Liver (tissue), 9 donors: ENCODE data around the gene DUSP16. TPM values are rescaled to one million over a fixed set of nuclear protein-coding genes. Genes with fewer than 3 reads are reported as not detected.

Source experiments
- DNase-seq: peaks from one replicate; pipeline ENCODE4 v3.0.0-alpha.2; 2017; ENCODE audit warnings: low spot score
- H3K27ac ChIP-seq, 2 donors: one replicate each; pipeline ENCODE4 v1.7.0; 2013; ENCODE audit warnings: inconsistent platforms in 2 of 2, low read length in 2 of 2, control low read depth in 1 of 2, low read depth in 1 of 2, mild to moderate bottlenecking in 1 of 2
- H3K27me3 ChIP-seq, 4 donors: one replicate each; pipeline versions ENCODE4 v1.6.1 to v1.7.0; 2013; ENCODE audit warnings: low read length in 3 of 4, inconsistent platforms in 1 of 4, mild to moderate bottlenecking in 1 of 4, moderate library complexity in 1 of 4; ENCODE audit not compliant: control insufficient read depth in 4 of 4, insufficient read depth in 4 of 4
- H3K36me3 ChIP-seq, 4 donors: one replicate each; pipeline versions ENCODE4 v1.6.1 to v1.7.0; 2013; ENCODE audit warnings: low read length in 3 of 4, mild to moderate bottlenecking in 3 of 4, low read depth in 1 of 4, moderate library complexity in 1 of 4; ENCODE audit not compliant: control insufficient read depth in 4 of 4, insufficient read depth in 3 of 4
- H3K4me1 ChIP-seq, 4 donors: one replicate each; pipeline versions ENCODE4 v1.6.1 to v1.7.0; 2013; ENCODE audit warnings: low read length in 3 of 4, mild to moderate bottlenecking in 3 of 4, moderate library complexity in 1 of 4; ENCODE audit not compliant: control insufficient read depth in 4 of 4, insufficient read depth in 4 of 4
- H3K4me3 ChIP-seq, 3 donors: one replicate each; pipeline versions ENCODE4 v1.6.1 to v1.7.0; 2013; ENCODE audit warnings: low read length in 3 of 3, control low read depth in 1 of 3, low read depth in 1 of 3, mild to moderate bottlenecking in 1 of 3
- H3K9ac ChIP-seq, 2 donors: one replicate each; pipeline ENCODE4 v1.7.0; 2013; ENCODE audit warnings: low read length in 2 of 2, mild to moderate bottlenecking in 2 of 2, moderate library complexity in 2 of 2, control low read depth in 1 of 2, low read depth in 1 of 2
- H3K9me3 ChIP-seq, 4 donors: one replicate each; pipeline versions ENCODE4 v1.6.1 to v1.7.0; 2013; ENCODE audit warnings: low read length in 3 of 4; ENCODE audit not compliant: control insufficient read depth in 4 of 4
- ATF3 ChIP-seq: IDR thresholded peaks from 2 replicates; pipeline ENCODE4 v1.6.1; 2016; ENCODE audit warnings: antibody characterized with exemption
- CTCF ChIP-seq: fragments of 150-350 bp; IDR thresholded peaks from 2 replicates; pipeline ENCODE4 v1.5.1; 2017; ENCODE audit warnings: improper control_type of control experiment, low read depth, low read length; ENCODE audit not compliant: missing input control
- EGR1 ChIP-seq, 2 donors: IDR thresholded peaks; 2 replicates each; pipeline ENCODE4 v1.6.1; 2016 to 2018; ENCODE audit warnings: antibody characterized with exemption in 2 of 2, low read depth in 2 of 2
- FOXA1 ChIP-seq: IDR thresholded peaks from 2 replicates; pipeline ENCODE4 v1.6.1; 2016; ENCODE audit warnings: antibody characterized with exemption
- FOXA2 ChIP-seq: IDR thresholded peaks from 2 replicates; pipeline ENCODE4 v1.6.1; 2016; ENCODE audit warnings: antibody characterized with exemption
- GABPA ChIP-seq, 2 donors: IDR thresholded peaks in 1 of 2; conservative IDR thresholded peaks in 1 of 2; 2 replicates each; pipeline ENCODE4 v1.6.1; 2016; ENCODE audit warnings: antibody characterized with exemption in 2 of 2, mild to moderate bottlenecking in 1 of 2, moderate library complexity in 1 of 2
- HNF4A ChIP-seq, 2 donors: conservative IDR thresholded peaks; 2 replicates each; pipeline ENCODE4 v1.6.1; 2016; ENCODE audit warnings: antibody characterized with exemption in 2 of 2, mild to moderate bottlenecking in 2 of 2
- MAX ChIP-seq: IDR thresholded peaks from 2 replicates; pipeline ENCODE4 v1.6.1; 2016; ENCODE audit warnings: antibody characterized with exemption
- NR2F2 ChIP-seq: IDR thresholded peaks from 2 replicates; pipeline ENCODE4 v1.6.1; 2016; ENCODE audit warnings: antibody characterized with exemption
- RAD21 ChIP-seq, 2 donors: IDR thresholded peaks; 2 replicates each; pipeline ENCODE4 v1.6.1; 2016; ENCODE audit warnings: antibody characterized with exemption in 2 of 2, mild to moderate bottlenecking in 2 of 2
- REST ChIP-seq: IDR thresholded peaks from 2 replicates; pipeline ENCODE4 v1.6.1; 2016; ENCODE audit warnings: antibody characterized with exemption, mild to moderate bottlenecking
- RXRA ChIP-seq, 2 donors: IDR thresholded peaks; 2 replicates each; pipeline ENCODE4 v1.6.1; 2017 to 2018; ENCODE audit warnings: antibody characterized with exemption in 2 of 2, mild to moderate bottlenecking in 1 of 2
- SP1 ChIP-seq: IDR thresholded peaks from 2 replicates; pipeline ENCODE4 v1.6.1; 2018; ENCODE audit warnings: antibody characterized with exemption, mild to moderate bottlenecking
- TAF1 ChIP-seq: conservative IDR thresholded peaks from 2 replicates; pipeline ENCODE4 v1.6.1; 2016; ENCODE audit warnings: antibody characterized with exemption, mild to moderate bottlenecking
- YY1 ChIP-seq: IDR thresholded peaks from 2 replicates; pipeline ENCODE4 v1.6.1; 2016; ENCODE audit warnings: antibody characterized with exemption, mild to moderate bottlenecking
- ZBTB33 ChIP-seq: IDR thresholded peaks from 2 replicates; pipeline ENCODE4 v1.6.1; 2016; ENCODE audit warnings: antibody characterized with exemption
- WGBS: extraction: QIAGEN DNeasy Blood & Tissue Kit; methylation state at CpG from one replicate; pipeline ENCODE4 v1.1.7; 2013; 5-methylcytosine and 5-hydroxymethylcytosine counted together
- polyA plus RNA-seq, 2 donors: library from polyadenylated mRNA; stranded (reverse) in 1 of 2; unstranded in 1 of 2; fragments of 200-250 nt in 1 of 2; fragments of >200 nt in 1 of 2; fragmentation: Nextera tagmentation in 1 of 2; extraction: Ambion mirVana in 1 of 2; gene quantifications; one replicate each; pipeline versions ENCODE4 v1.2.1 to v1.2.3, GENCODE V29; 2013 to 2015
- total RNA-seq, 2 donors: library from RNA; depleted of rRNA; stranded (reverse); fragments of >200 nt; gene quantifications; one replicate each; pipeline ENCODE4 v1.2.3, GENCODE V29; 2014
- donor health status: healthy.
- donor health status: healthy.
- donor health status: healthy.
- donor health status: healthy.
- donor health status: healthy.

The DUSP16 gene
- total and polyA plus RNA-seq, 4 donors, result 7.8 to 56.4 (median 19.1) TPM

GRCh38 chr12:12551115-12551514 is 11.5 kb downstream of the DUSP16 start:
- H3K9me3 ChIP-seq, result no peaks in the 10 kb centered on the region
- no peak overlapping the region for H3K4me3 ChIP-seq
- no peak overlapping the region for H3K9ac ChIP-seq
- H3K4me1 ChIP-seq, result peaks cover 5 to 19% (median 9%) of the 10 kb centered on the region in 4 donors
- DNase-seq, result no peak
- TF ChIP-seq NR2F2 (no peak), FOXA2 (no peak), MAX (no peak), GABPA (IDR thresholded peaks at IDR 0.05 in 1 of 2, conservative IDR thresholded peaks at IDR 0.05 in 1 of 2) (no peak), FOXA1 (no peak), CTCF (no peak), YY1 (no peak), TAF1 (no peak)
- WGBS, result 69% methylated on average over 7 of the region's 7 CpGs
- no peak overlapping the region for H3K27ac ChIP-seq
- no peaks in the 10 kb centered on the region for H3K27me3 ChIP-seq
- H3K36me3 ChIP-seq, result peaks cover 4 to 8% (median 4%) of the 10 kb centered on the region in 4 donors

- Histone ChIP-seq H3K4me3 (no peak overlapping the region), H3K36me3 (peaks cover 4 to 8% (median 4%) of the 10 kb centered on the region in 4 donors), H3K27me3 (no peaks in the 10 kb centered on the region), H3K9ac (no peak overlapping the region), H3K27ac (no peak overlapping the region), H3K9me3 (no peaks in the 10 kb centered on the region), H3K4me1 (peaks cover 3 to 13% (median 7%) of the 10 kb centered on the region in 4 donors)
- DNase-seq, result no peak
- 97% methylated on average over 2 of the region's 2 CpGs for WGBS
- TF ChIP-seq SP1, result no peak
- TF ChIP-seq EGR1 (IDR thresholded peaks at IDR 0.05; ENCODE audit: low read depth in 2 of 2), result no peak
- TF ChIP-seq ZBTB33, result no peak
- TF ChIP-seq REST, result no peak
- TF ChIP-seq NR2F2, result no peak
- no peak for TF ChIP-seq GABPA (IDR thresholded peaks at IDR 0.05 in 1 of 2, conservative IDR thresholded peaks at IDR 0.05 in 1 of 2)
- TF ChIP-seq RAD21 (IDR thresholded peaks at IDR 0.05), result no peak
- TF ChIP-seq CTCF, result no peak
- no peak for TF ChIP-seq ATF3
- TF ChIP-seq FOXA2, result no peak
- TF ChIP-seq HNF4A (conservative IDR thresholded peaks at IDR 0.05), result no peak
- TF ChIP-seq RXRA (IDR thresholded peaks at IDR 0.05), result no peak
- TF ChIP-seq TAF1, result no peak
- no peak for TF ChIP-seq YY1
Observed at GRCh38 chr12:12550277-12550676, 12.4 kb downstream of the DUSP16 start.
